ENCODE data around the gene CRCP. TPM values are rescaled to one million over a fixed set of nuclear protein-coding genes. Genes with fewer than 3 reads are reported as not detected.
"Not testable (repeated sequence)": the region's sequence is repeated elsewhere in the genome, so short reads cannot be mapped to it uniquely, and the experiment has no call there.

CRCP gene
- total RNA-seq, 1 donor from 2014 or later = 26.9 TPM

DNA sequence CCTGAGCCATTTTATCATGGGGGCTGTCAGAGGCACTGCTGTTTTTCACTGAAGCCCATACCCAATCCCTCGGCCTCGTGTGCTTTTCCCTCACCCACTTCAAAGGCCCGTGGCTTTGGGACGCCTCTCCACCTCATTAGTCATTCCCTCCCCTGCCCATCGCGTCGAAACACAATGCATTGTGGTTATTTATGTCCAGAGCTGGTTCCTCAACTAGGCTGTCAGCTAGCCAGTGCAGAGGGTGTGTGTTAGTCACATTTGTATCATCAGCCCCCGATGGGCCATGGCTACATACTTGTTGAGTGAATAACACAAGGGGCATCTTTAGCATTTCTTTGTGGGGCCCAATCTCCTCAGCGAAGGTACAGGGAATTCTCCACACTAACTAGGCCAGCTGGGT, 3.8 kb upstream of the CRCP start:
- peak; percentile 59 for DNase-seq (ENCODE audit: low read depth)
- TF ChIP-seq, protein P1, sequence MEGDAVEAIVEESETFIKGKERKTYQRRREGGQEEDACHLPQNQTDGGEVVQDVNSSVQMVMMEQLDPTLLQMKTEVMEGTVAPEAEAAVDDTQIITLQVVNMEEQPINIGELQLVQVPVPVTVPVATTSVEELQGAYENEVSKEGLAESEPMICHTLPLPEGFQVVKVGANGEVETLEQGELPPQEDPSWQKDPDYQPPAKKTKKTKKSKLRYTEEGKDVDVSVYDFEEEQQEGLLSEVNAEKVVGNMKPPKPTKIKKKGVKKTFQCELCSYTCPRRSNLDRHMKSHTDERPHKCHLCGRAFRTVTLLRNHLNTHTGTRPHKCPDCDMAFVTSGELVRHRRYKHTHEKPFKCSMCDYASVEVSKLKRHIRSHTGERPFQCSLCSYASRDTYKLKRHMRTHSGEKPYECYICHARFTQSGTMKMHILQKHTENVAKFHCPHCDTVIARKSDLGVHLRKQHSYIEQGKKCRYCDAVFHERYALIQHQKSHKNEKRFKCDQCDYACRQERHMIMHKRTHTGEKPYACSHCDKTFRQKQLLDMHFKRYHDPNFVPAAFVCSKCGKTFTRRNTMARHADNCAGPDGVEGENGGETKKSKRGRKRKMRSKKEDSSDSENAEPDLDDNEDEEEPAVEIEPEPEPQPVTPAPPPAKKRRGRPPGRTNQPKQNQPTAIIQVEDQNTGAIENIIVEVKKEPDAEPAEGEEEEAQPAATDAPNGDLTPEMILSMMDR (conservative IDR thresholded peaks at IDR 0.05; ENCODE audit: low read depth, low read length) = no peak
- no peak overlapping the region for H3K4me3 ChIP-seq (ENCODE audit: low read depth, low read length)

DNA sequence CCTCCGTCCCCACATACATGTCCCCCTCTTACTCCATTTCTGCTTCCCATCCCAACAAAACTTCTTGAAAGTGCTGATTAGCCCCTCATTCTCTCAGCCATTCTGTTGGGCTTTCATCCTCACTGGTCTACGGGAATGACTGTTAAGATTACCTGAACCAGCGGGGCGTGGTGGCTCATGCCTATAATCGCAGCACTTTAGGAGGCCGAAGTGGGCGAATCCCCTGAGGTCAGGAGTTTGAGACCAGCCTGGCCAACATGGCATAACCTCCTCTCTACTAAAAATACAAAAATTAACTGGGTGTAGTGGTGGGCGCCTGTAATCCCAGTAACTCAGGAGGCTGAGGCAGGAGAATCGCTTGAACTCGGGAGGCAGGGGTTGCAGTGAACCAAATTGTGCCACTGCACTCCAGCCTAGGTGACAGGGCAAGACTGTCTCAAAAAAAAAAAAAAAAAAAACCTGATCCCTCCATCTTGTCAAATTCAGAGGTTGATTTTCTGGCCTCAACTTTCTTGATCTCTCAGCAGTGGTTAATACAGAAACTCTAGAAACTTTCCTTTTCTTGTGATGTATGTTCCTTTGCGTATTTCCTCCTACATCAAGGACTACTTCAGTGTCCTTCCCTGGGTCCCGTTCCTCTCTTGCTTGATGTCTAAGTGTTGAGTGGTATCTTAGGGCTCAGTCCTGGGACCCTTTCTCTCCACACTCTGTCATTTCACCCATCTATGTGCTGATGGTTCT, 2.2 kb downstream of the CRCP start:
- not testable (repeated sequence) for H3K4me3 ChIP-seq (ENCODE audit: low read depth, low read length); DNase-seq (ENCODE audit: low read depth)

DNA sequence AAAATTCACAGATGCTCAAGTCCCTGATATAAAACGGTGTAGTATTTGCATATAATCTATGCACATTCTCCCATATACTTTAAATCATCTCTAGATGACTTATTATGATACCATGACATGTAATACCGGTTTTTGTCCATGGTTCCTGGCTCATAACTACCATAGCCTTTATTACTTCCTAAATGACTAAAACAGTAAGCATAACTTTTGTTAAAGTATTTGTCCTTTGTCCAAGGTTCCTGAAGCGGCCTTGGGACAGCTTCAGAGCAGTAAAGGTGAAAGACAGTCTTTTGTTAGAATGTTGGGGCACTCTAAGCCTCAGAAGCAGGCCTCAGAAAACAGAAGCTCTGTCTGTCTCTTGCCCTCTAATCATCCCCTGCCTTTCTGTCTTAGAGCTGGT, 4.0 kb downstream of the CRCP start:
- DNase-seq (ENCODE audit: low read depth) = no peak
- no peak overlapping the region for H3K4me3 ChIP-seq (ENCODE audit: low read depth, low read length)
- TF ChIP-seq, protein P1 (conservative IDR thresholded peaks at IDR 0.05; ENCODE audit: low read depth, low read length) = no peak

DNA sequence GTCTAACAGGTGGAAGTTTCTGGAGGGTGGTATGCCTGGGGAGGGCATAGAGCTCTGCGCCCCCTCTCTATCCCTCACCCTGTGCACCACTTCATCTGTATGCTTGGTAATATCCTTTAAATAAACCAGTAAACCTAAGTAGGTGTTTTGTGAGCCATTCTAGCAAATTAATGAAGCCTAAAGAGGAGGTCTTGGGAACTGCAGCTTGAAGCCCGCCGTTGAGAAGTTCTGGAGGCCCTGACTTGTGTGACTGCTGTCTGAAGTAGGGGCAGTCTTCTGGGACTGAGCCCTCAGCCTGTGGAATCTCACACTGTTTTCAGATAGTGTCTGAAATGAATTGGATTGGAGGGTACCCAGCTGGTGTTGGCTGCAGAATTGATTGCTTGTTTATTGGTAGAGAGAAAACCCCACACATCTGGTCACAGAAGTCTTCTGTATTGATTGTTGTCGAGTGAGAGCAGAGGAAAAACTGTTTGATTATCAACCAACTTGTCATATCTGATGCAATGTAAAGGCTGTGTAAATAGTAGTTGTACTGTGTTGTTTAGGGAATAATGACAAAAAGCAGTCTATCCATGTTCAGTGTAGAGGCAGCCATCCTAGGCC, 4.7 kb downstream of the CRCP start:
- TF ChIP-seq, protein P1 (conservative IDR thresholded peaks at IDR 0.05; ENCODE audit: low read depth, low read length) = no peak
- no peak overlapping the region for H3K4me3 ChIP-seq (ENCODE audit: low read depth, low read length)

DNA sequence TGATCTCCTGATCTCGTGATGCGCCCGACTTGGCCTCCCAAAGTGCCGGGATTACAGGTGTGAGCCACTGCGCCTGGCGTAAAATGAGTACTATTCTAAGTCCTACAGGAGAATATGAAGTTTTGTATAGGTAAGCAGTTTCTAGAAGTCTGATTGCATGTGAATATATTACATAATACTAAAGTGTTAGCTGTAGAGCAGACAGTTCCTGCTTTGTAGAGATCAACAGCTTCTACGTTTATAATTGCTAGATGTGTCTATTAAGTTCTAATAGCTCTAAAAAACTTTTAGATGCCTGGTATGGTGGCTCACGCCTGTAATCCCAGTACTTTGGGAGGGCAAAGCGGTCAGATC, 8.5 kb downstream of the CRCP start:
- no peak overlapping the region for H3K4me3 ChIP-seq (ENCODE audit: low read depth, low read length)
- TF ChIP-seq, protein P1 (conservative IDR thresholded peaks at IDR 0.05; ENCODE audit: low read depth, low read length) = no peak
- no peak for DNase-seq (ENCODE audit: low read depth)

More for the DNA sequence above, 4.7 kb downstream of the CRCP start:
- DNase-seq (ENCODE audit: low read depth) = no peak

DNA sequence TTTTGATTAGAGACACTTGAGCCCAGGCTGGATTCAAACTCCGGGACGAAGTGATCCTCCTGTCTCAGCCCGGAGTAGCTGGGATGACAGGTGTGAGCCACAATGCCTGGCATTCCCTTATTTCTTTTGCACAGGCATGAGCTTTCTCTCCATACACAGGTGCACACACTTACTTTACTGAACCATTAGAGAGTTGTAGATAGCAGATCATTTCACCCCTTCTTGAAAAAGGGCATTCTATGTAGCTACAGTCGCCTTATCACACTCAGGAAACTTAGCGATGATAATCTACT, 9.9 kb downstream of the CRCP start:
- not testable (repeated sequence) for H3K4me3 ChIP-seq (ENCODE audit: low read depth, low read length); DNase-seq (ENCODE audit: low read depth)

DNA sequence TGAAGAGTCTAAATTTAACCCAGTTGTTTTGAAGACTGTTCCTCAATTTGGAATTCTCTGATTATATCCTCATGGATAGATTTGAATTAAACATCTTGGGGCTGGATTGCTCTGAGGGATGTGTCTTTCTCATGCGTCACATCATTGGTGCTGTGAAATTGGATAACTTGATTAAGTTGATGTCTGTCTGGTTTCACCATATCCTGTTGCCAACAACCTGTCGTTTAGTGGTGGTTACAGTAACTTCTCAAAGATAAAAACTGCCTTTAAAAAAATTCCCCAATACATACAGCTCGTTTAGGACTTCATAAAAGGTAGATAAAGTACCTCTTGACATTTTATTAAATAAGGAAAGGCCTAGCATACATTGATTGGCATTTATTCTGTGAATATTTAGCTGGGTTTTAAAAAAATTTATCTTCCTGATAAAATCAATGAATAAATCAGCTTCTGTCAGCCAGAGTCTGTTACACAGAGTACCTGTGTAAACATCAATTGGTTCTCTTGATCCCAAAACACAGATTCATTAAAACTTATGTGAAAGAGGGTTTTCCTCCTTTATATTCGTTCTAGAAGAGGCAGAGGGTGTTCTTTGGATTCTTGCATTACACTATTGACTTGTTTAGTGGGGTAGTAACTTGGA, 10.5 kb downstream of the CRCP start:
- H3K4me3 ChIP-seq (ENCODE audit: low read depth, low read length) = no peak overlapping the region
- DNase-seq (ENCODE audit: low read depth) = no peak
- TF ChIP-seq, protein P1 (conservative IDR thresholded peaks at IDR 0.05; ENCODE audit: low read depth, low read length) = no peak

DNA sequence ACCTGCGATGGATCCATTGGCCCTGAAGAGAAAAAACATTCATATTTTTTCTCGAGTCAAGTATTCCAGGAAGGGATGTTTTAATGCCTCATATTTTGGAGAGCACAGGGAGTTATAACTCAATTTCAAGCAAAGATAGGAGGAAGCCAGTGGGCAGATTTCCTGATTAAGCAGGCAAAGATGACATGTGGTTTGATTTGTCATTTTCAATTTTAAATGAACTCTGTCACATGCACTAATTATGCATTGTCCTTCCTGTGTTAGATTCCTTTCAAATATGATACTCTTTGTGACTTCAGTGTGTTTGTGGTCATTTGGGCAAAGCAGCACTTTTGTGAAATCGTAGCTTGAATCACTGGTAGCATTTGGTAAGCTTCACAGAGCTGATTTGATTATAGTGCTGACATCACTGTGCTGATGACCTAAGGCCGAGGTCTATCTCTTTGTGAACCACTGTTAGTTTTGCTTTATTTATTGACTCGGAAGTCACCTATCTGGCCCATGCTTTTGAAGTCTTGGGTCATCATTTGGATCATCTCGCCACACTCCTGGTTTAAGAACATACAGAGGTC, 11.2 kb downstream of the CRCP start:
- not testable (repeated sequence) for H3K4me3 ChIP-seq (ENCODE audit: low read depth, low read length); DNase-seq (ENCODE audit: low read depth)

DNA sequence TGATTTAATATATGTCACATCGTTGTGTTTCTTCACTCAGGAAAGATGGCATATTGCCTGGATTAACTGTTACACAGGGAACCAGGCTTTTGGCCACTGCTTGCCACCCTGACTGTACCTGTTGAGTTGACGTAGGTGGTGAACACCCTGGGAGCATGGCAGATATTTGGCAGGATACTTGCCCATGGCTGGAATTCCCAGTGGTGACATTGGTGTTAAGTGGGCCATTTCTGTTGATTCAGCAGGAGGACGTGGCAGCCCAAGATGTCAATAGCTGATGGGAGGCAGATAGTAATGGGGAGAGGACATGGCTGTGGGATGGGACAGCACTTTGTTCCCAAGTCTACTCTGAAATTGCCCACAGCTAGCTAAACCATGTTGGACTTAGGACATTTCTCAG, 12.5 kb downstream of the CRCP start:
- H3K4me3 ChIP-seq (ENCODE audit: low read depth, low read length); DNase-seq (ENCODE audit: low read depth): not testable (repeated sequence)
